AG09309 (cell line): ENCODE results near the gene BRINP1.

Experiments used
- DNase-seq: peaks from one replicate; pipeline ENCODE4 v3.0.0-alpha.2; 2010; ENCODE audit warnings: low read depth
- H3K4me3 ChIP-seq: 2 replicates; pipeline ENCODE4 v1.5.1; 2011; ENCODE audit warnings: mild to moderate bottlenecking, low read depth, low read length, moderate library complexity; ENCODE audit not compliant: control insufficient read depth
- CTCF ChIP-seq: IDR thresholded peaks from 2 replicates; pipeline ENCODE4 v1.5.1; 2011; ENCODE audit warnings: mild to moderate bottlenecking, low read depth, low read length, inconsistent platforms; ENCODE audit not compliant: insufficient read depth, control insufficient read depth; ENCODE audit errors: missing control alignments

BRINP1 gene

GRCh38 chr9:119185298-119185697 lies 183.9 kb downstream of the BRINP1 start:
- TF ChIP-seq CTCF: no peak
- no peak overlapping the region for H3K4me3 ChIP-seq
- no peak for DNase-seq

- no peak for DNase-seq
- TF ChIP-seq CTCF: no peak
- H3K4me3 ChIP-seq: no peak overlapping the region
Observed at GRCh38 chr9:119184265-119184936, 184.8 kb downstream of the BRINP1 start.

GRCh38 chr9:119181561-119181960 lies 187.7 kb downstream of the BRINP1 start:
- no peak overlapping the region for H3K4me3 ChIP-seq
- no peak for TF ChIP-seq CTCF
- DNase-seq: no peak

- no peak for DNase-seq
- no peak for TF ChIP-seq CTCF
- H3K4me3 ChIP-seq: no peak overlapping the region
Observed at GRCh38 chr9:119180897-119181296, 188.3 kb downstream of the BRINP1 start.

- DNase-seq: no peak
- no peak overlapping the region for H3K4me3 ChIP-seq
- TF ChIP-seq CTCF: no peak
Observed at GRCh38 chr9:119179701-119180100, 189.5 kb downstream of the BRINP1 start.

- no peak for DNase-seq
- no peak for TF ChIP-seq CTCF
- no peak overlapping the region for H3K4me3 ChIP-seq
Observed at GRCh38 chr9:119177196-119177595, 192.0 kb downstream of the BRINP1 start.
